Stimulated activated naive CD8-positive, alpha-beta T cell treated with anti-CD3 and anti-CD28 coated beads, Interleukin-15, Interleukin-2, amounts not matched to agents 100 ng/mL and 50 ng/mL, for 24 hours (primary cell): ENCODE results near the gene HOMER3.
"Not testable (repeated sequence)": the region's sequence is repeated elsewhere in the genome, so short reads cannot be mapped to it uniquely, and the experiment has no call there.

Experiments used
- H3K27ac Mint-ChIP-seq: one replicate; pipeline ENCODE4 v1.8.0; 2021; ENCODE audit warnings: mild to moderate bottlenecking, mixed read lengths
- H3K27me3 Mint-ChIP-seq: one replicate; pipeline ENCODE4 v1.8.0; 2021; ENCODE audit warnings: mixed read lengths
- H3K36me3 Mint-ChIP-seq: one replicate; pipeline ENCODE4 v1.8.0; 2021; ENCODE audit warnings: low read depth, mixed read lengths
- H3K4me1 Mint-ChIP-seq: one replicate; pipeline ENCODE4 v1.8.0; 2021; ENCODE audit warnings: low read depth, mixed read lengths
- H3K4me3 Mint-ChIP-seq: one replicate; pipeline ENCODE4 v1.8.0; 2021; ENCODE audit warnings: mild to moderate bottlenecking, mixed read lengths
- H3K9me3 Mint-ChIP-seq: one replicate; pipeline ENCODE4 v1.8.0; 2021; ENCODE audit warnings: mixed read lengths

Gene HOMER3

DNA sequence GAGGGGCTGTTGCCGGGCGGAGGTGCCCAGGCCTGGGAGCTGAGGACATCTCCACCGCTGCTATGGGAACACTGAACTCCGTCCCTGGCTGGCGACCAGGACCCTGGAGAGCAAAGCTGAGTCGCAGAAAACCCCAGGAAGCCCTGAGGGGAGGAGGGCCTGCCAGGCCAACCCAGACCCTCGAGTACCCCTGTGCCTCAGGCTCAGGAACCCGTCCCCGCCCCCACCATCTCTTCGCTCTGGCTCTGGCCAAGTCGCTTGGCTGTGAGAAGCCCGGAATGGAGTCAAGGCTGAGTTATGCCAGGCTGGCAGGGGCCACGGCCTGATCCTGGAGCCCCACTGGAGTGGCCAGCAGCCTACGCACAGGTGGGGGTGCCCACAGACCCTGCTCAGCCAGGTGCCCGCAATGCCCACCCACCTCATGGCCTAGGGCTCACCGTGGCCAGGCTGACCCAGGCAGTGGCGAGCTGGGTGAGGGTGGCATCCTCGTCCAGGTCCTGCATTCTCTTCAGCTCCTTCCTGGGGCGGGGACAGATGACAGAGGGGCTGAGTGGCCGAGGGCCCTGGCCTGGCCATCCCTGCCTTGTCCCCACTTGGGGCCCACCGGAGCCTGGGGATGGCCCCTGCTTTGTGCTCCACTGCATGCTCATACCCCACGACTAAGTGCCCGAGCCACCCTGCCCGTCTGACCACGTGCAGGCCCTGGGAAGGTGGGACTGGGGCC lies 36.5 kb downstream of the HOMER3 start:
- Mint-ChIP-seq H3K4me1 (no peaks in the 10 kb centered on the region), H3K27ac (no peak overlapping the region), H3K4me3 (no peak overlapping the region), H3K27me3 (no peaks in the 10 kb centered on the region), H3K9me3 (no peaks in the 10 kb centered on the region), H3K36me3 (peaks cover 7% of the 10 kb centered on the region)

- H3K36me3 Mint-ChIP-seq, result peaks cover 7% of the 10 kb centered on the region
- no peaks in the 10 kb centered on the region for H3K9me3 Mint-ChIP-seq
- no peak overlapping the region for H3K27ac Mint-ChIP-seq
- no peaks in the 10 kb centered on the region for H3K4me1 Mint-ChIP-seq
- no peak overlapping the region for H3K4me3 Mint-ChIP-seq
- H3K27me3 Mint-ChIP-seq, result no peaks in the 10 kb centered on the region
Measured at GRCh38 chr19:18903156-18904037, 37.6 kb downstream of the HOMER3 start.

GRCh38 chr19:18902519-18902918 lies 38.5 kb downstream of the HOMER3 start:
- not testable (repeated sequence) for H3K4me1 Mint-ChIP-seq, H3K9me3 Mint-ChIP-seq, H3K27me3 Mint-ChIP-seq, H3K4me3 Mint-ChIP-seq, H3K27ac Mint-ChIP-seq, H3K36me3 Mint-ChIP-seq

DNA sequence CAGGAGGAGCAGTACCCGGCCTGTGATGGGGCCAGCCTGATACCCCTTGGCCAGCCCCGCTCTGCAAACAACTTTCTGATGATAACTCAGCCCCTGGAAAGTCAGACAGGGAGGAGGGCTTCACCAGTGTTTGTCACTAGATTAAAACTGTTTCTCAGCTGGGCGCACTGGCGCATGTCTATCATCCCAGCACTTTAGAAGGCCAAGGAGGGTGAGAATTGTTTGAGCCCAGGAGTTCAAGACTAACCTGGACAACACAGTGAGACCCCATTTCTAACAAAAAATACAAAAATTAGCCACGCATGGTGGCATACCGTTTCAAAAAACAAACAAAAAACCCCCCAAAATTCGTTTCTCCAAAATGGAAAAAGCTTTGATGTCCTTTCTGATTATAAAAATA lies 39.5 kb downstream of the HOMER3 start:
- Mint-ChIP-seq H3K4me3 (no peak overlapping the region), H3K27me3 (peaks cover 13% of the 10 kb centered on the region), H3K9me3 (no peaks in the 10 kb centered on the region), H3K36me3 (peaks cover 7% of the 10 kb centered on the region), H3K27ac (no peak overlapping the region), H3K4me1 (peaks cover 4% of the 10 kb centered on the region)

- no peak overlapping the region for H3K27ac Mint-ChIP-seq
- peaks cover 15% of the 10 kb centered on the region for H3K27me3 Mint-ChIP-seq
- no peaks in the 10 kb centered on the region for H3K9me3 Mint-ChIP-seq
- H3K4me1 Mint-ChIP-seq, result peaks cover 6% of the 10 kb centered on the region
- H3K4me3 Mint-ChIP-seq, result no peak overlapping the region
- peaks cover 7% of the 10 kb centered on the region for H3K36me3 Mint-ChIP-seq
Measured at GRCh38 chr19:18900700-18901481, 40.1 kb downstream of the HOMER3 start.

GRCh38 chr19:18899624-18900560 lies 41.1 kb downstream of the HOMER3 start:
- peaks cover 17% of the 10 kb centered on the region for H3K27me3 Mint-ChIP-seq
- H3K36me3 Mint-ChIP-seq, result peaks cover 7% of the 10 kb centered on the region
- no peak overlapping the region for H3K27ac Mint-ChIP-seq
- peaks cover 6% of the 10 kb centered on the region for H3K4me1 Mint-ChIP-seq
- H3K9me3 Mint-ChIP-seq, result no peaks in the 10 kb centered on the region
- no peak overlapping the region for H3K4me3 Mint-ChIP-seq

DNA sequence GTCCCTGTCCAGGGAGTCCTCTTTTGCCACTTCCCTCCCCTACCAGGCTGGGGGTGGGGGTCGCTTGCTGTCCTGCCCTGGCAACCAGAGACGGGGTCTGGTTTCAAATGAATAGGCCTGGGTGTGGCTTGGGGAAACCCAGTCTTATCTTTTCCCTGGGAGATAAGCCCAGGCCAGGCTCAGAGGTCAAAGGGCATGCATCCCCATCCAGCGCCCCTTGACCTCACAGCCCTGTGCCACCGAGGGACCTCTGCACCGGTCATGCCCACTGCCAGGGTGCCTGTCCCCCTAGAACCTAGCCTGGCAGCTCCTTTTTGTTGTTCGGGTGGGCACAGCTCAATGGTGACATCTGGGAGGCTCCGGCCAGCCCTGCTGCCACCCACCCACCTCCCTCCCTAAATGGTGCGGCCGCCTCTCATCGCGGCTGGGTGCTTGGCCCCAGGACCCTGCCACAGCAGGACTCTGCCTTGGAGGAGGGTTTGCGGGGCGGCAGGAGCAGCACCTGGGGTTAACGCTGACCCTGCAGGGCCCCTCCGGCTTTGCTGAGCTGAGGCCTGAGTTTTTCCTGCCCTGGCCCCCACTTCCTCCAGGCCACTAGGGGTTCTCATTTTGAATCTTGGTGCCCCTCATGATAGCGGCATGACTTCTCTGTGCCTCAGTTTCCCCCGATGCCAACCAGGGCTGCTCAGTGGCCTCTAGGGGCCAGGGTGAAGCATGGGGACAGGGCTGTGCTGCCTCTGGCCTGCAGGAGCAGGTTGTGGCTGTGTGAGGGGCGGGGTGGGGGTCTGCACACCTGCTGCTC lies 42.2 kb downstream of the HOMER3 start:
- peaks cover 22% of the 10 kb centered on the region for H3K27me3 Mint-ChIP-seq
- H3K4me3 Mint-ChIP-seq, result no peak overlapping the region
- peaks cover 7% of the 10 kb centered on the region for H3K36me3 Mint-ChIP-seq
- no peak overlapping the region for H3K27ac Mint-ChIP-seq
- no peaks in the 10 kb centered on the region for H3K9me3 Mint-ChIP-seq
- H3K4me1 Mint-ChIP-seq, result peaks cover 9% of the 10 kb centered on the region

DNA sequence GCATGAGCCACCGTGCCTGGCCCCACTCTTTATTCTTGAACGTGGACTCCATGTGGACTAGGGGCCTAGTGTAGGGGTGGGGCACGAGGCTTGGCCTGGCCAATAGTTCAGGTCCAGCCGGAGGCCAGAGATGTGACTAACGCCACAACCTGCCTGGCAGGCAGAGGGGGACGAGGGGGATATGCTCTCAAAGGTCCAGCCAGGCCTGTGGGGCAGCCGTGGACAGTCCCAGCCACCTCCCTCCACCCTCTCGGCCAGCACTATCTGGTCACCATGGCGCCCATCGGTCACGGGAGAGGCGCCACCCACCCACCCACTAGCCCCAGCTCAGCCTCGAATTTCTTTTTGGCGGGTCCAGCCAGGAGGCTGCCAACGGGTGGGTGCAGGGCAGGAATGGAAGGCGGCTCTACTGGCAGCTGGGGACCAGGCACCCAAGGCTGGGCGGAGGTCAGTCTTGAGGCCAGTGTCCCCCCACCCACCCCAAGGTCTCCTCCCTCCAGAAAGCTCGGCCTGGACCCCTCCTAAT lies 42.9 kb downstream of the HOMER3 start:
- Mint-ChIP-seq H3K27me3 (peaks cover 23% of the 10 kb centered on the region), H3K36me3 (peaks cover 7% of the 10 kb centered on the region), H3K27ac (no peak overlapping the region), H3K9me3 (no peaks in the 10 kb centered on the region), H3K4me3 (no peak overlapping the region), H3K4me1 (peaks cover 9% of the 10 kb centered on the region)

GRCh38 chr19:18897094-18898029 lies 43.7 kb downstream of the HOMER3 start:
- H3K4me3 Mint-ChIP-seq, result no peak overlapping the region
- no peak overlapping the region for H3K27ac Mint-ChIP-seq

DNA sequence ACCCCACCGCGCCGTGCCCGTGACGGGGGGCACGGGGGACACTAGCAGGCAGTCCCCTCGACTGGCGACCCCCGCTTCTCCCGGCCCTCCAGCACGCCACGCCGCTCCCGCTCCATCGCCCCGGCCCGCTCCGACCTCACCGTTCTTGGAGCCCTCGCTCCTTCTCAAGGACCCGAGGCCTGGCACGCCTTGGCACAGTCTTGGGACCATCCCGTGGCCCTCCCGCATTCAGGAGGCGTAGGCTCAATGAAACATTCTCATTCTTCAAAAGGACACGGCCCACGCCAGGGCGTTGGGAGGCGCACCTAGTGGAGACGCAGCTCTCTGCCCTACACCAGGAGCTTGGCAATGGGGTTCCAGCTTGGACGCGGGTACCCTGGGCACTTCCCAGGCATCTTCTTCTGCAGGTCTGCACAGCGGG lies 44.6 kb downstream of the HOMER3 start:
- Mint-ChIP-seq H3K9me3 (no peaks in the 10 kb centered on the region), H3K27ac (no peak overlapping the region), H3K4me1 (peaks cover 9% of the 10 kb centered on the region), H3K36me3 (peaks cover 7% of the 10 kb centered on the region), H3K27me3 (peaks cover 23% of the 10 kb centered on the region), H3K4me3 (peak overlapping the region; percentile 49)

More at GRCh38 chr19:18897094-18898029, 43.7 kb downstream of the HOMER3 start:
- Mint-ChIP-seq H3K4me1 (peaks cover 9% of the 10 kb centered on the region), H3K9me3 (no peaks in the 10 kb centered on the region), H3K36me3 (peaks cover 7% of the 10 kb centered on the region), H3K27me3 (peaks cover 23% of the 10 kb centered on the region)

DNA sequence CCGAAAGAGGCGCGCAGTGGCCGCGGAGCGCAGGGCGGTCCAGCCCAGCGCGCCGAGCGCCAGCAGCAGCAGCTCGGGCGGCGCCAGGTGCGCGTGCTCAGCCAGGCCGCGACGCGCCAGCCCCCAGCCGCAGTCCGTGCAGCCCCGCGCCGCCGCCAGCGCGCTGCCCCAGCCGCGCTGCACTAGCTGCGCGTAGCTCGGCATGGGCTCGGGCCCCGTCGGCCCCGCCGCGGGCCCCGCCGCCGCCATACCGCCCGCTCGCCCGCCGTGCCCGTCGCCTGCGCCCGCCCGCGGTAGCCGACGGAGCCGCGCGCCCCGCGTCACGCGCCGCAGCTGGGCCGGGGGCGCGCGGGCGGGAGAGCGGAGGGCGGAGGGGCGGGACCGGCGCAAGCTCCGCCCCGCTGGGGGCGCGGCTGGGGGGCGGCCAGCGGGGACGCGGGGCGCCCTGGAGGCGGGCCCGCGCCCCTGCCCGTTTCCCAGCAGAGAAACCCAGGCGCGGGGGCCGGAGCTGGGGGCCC lies 45.1 kb downstream of the HOMER3 start, which contains the start of gene CERS1:
Gene CERS1 (minus strand): TSS at position 335 of the 518 bp plus-strand sequence. CDS start 86 bp downstream, at position 249.
- Mint-ChIP-seq H3K4me1 (peaks cover 9% of the 10 kb centered on the region), H3K27ac (no peak within 1 kb of the TSS), H3K27me3 (peaks cover 23% of the 10 kb centered on the region), H3K4me3 (peak within 1 kb of the TSS; percentile 49), H3K9me3 (no peaks in the 10 kb centered on the region), H3K36me3 (peaks cover 5% of the 10 kb centered on the region)
